Large intestine (tissue), 3 donors: ENCODE results near the gene USH2A. TPM values are rescaled to one million over a fixed set of nuclear protein-coding genes. Genes with fewer than 3 reads are reported as not detected.

Experiments used
- DNase-seq, 2 donors: peaks; one replicate each; pipeline versions ENCODE4 v3.0.0 to v3.0.0-alpha.2; 2013
- H3K27ac ChIP-seq: one replicate; pipeline ENCODE4 v1.5.1; 2013; ENCODE audit warnings: low read length
- H3K27me3 ChIP-seq: 2 replicates; pipeline ENCODE4 v1.6.1; 2013; ENCODE audit warnings: low read length; ENCODE audit not compliant: control insufficient read depth, insufficient read depth
- H3K36me3 ChIP-seq: 2 replicates; pipeline ENCODE4 v1.6.1; 2013; ENCODE audit warnings: low read length; ENCODE audit not compliant: control insufficient read depth, insufficient read depth
- H3K4me1 ChIP-seq: one replicate; pipeline ENCODE4 v1.6.1; 2013; ENCODE audit warnings: low read length; ENCODE audit not compliant: control insufficient read depth, insufficient read depth
- H3K4me3 ChIP-seq: one replicate; pipeline ENCODE4 v1.5.1; 2013; ENCODE audit warnings: low read length
- H3K9me3 ChIP-seq: one replicate; pipeline ENCODE4 v1.6.1; 2013; ENCODE audit warnings: mild to moderate bottlenecking, low read depth, low read length, moderate library complexity; ENCODE audit not compliant: control insufficient read depth
- WGBS: methylation state at CpG from one replicate; pipeline ENCODE4 v1.1.5; 2013; ENCODE audit warnings: low lambda C conversion rate; ENCODE audit not compliant: insufficient coverage; 5-methylcytosine and 5-hydroxymethylcytosine counted together
- polyA plus RNA-seq: library from polyadenylated mRNA; unstranded; fragments of 120-200 nt; gene quantifications from one replicate; pipeline ENCODE4 v1.2.1, GENCODE V29; 2013

USH2A gene
- polyA plus RNA-seq, 1 donor: 0.06 TPM

- DNase-seq: no peak
- no peak overlapping the region for H3K27ac ChIP-seq
- H3K36me3 ChIP-seq: no peaks in the 10 kb centered on the region
- H3K4me1 ChIP-seq: no peaks in the 10 kb centered on the region
- no peaks in the 10 kb centered on the region for H3K9me3 ChIP-seq
- H3K4me3 ChIP-seq: no peak overlapping the region
- no CpG with 5 or more reads among the region's 7 CpGs for WGBS
- H3K27me3 ChIP-seq: no peaks in the 10 kb centered on the region
Measured at GRCh38 chr1:215830226-215830810, 592.9 kb downstream of the USH2A start.

GRCh38 chr1:215825056-215825455 lies 598.2 kb downstream of the USH2A start:
- no peaks in the 10 kb centered on the region for H3K4me1 ChIP-seq
- H3K9me3 ChIP-seq: no peaks in the 10 kb centered on the region
- no peak overlapping the region for H3K4me3 ChIP-seq
- no peaks in the 10 kb centered on the region for H3K36me3 ChIP-seq
- no peak for DNase-seq
- no peak overlapping the region for H3K27ac ChIP-seq
- H3K27me3 ChIP-seq: no peaks in the 10 kb centered on the region

GRCh38 chr1:215824245-215824644 lies 599.0 kb downstream of the USH2A start:
- H3K27me3 ChIP-seq: no peaks in the 10 kb centered on the region
- H3K9me3 ChIP-seq: no peaks in the 10 kb centered on the region
- H3K27ac ChIP-seq: no peak overlapping the region
- no peaks in the 10 kb centered on the region for H3K36me3 ChIP-seq
- no peaks in the 10 kb centered on the region for H3K4me1 ChIP-seq
- H3K4me3 ChIP-seq: no peak overlapping the region
- DNase-seq: no peak

- no peak overlapping the region for H3K27ac ChIP-seq
- no peaks in the 10 kb centered on the region for H3K36me3 ChIP-seq
- no peaks in the 10 kb centered on the region for H3K27me3 ChIP-seq
- H3K4me1 ChIP-seq: no peaks in the 10 kb centered on the region
- DNase-seq: no peak
- no peaks in the 10 kb centered on the region for H3K9me3 ChIP-seq
- 84% methylated on average over 2 of the region's 2 CpGs for WGBS
- H3K4me3 ChIP-seq: no peak overlapping the region
Measured at GRCh38 chr1:215819114-215819513, 604.1 kb downstream of the USH2A start.

GRCh38 chr1:215807911-215808436 lies 615.3 kb downstream of the USH2A start:
- Histone ChIP-seq H3K27me3 (no peaks in the 10 kb centered on the region), H3K27ac (no peak overlapping the region), H3K36me3 (no peaks in the 10 kb centered on the region), H3K4me3 (no peak overlapping the region), H3K9me3 (peaks cover 11% of the 10 kb centered on the region), H3K4me1 (no peaks in the 10 kb centered on the region)
- DNase-seq: no peak
- WGBS: no CpG with 5 or more reads among the region's 1 CpG

GRCh38 chr1:215807218-215807617 lies 616.0 kb downstream of the USH2A start:
- H3K36me3 ChIP-seq: no peaks in the 10 kb centered on the region
- H3K27me3 ChIP-seq: no peaks in the 10 kb centered on the region
- peaks cover 4% of the 10 kb centered on the region for H3K9me3 ChIP-seq
- H3K27ac ChIP-seq: no peak overlapping the region
- 59% methylated on average over 2 of the region's 4 CpGs for WGBS
- H3K4me3 ChIP-seq: no peak overlapping the region
- no peaks in the 10 kb centered on the region for H3K4me1 ChIP-seq
- no peak for DNase-seq

GRCh38 chr1:215797859-215798258 lies 625.4 kb downstream of the USH2A start:
- no peak overlapping the region for H3K27ac ChIP-seq
- no peak for DNase-seq
- H3K9me3 ChIP-seq: no peaks in the 10 kb centered on the region
- no peaks in the 10 kb centered on the region for H3K4me1 ChIP-seq
- no peaks in the 10 kb centered on the region for H3K36me3 ChIP-seq
- no peaks in the 10 kb centered on the region for H3K27me3 ChIP-seq
- H3K4me3 ChIP-seq: no peak overlapping the region

GRCh38 chr1:215794156-215794555 lies 629.1 kb downstream of the USH2A start:
- no peaks in the 10 kb centered on the region for H3K9me3 ChIP-seq
- DNase-seq: no peak
- no peaks in the 10 kb centered on the region for H3K4me1 ChIP-seq
- H3K27ac ChIP-seq: no peak overlapping the region
- WGBS: 56% methylated on average over 1 of the region's 6 CpGs
- H3K4me3 ChIP-seq: no peak overlapping the region
- H3K36me3 ChIP-seq: no peaks in the 10 kb centered on the region
- H3K27me3 ChIP-seq: no peaks in the 10 kb centered on the region

- no peaks in the 10 kb centered on the region for H3K9me3 ChIP-seq
- no peaks in the 10 kb centered on the region for H3K36me3 ChIP-seq
- H3K4me3 ChIP-seq: no peak overlapping the region
- H3K27me3 ChIP-seq: no peaks in the 10 kb centered on the region
- DNase-seq: no peak
- H3K4me1 ChIP-seq: no peaks in the 10 kb centered on the region
- H3K27ac ChIP-seq: no peak overlapping the region
Measured at GRCh38 chr1:215793180-215793579, 630.1 kb downstream of the USH2A start.

GRCh38 chr1:215792446-215792845 lies 630.8 kb downstream of the USH2A start:
- WGBS: 83% methylated on average over 1 of the region's 8 CpGs
- DNase-seq: no peak

GRCh38 chr1:215789981-215790380 lies 633.3 kb downstream of the USH2A start:
- WGBS: 100% methylated on average over 3 of the region's 3 CpGs
- DNase-seq: no peak

More at GRCh38 chr1:215792446-215792845, 630.8 kb downstream of the USH2A start:
- Histone ChIP-seq H3K9me3 (no peaks in the 10 kb centered on the region), H3K27me3 (no peaks in the 10 kb centered on the region), H3K36me3 (no peaks in the 10 kb centered on the region), H3K4me1 (no peaks in the 10 kb centered on the region), H3K4me3 (no peak overlapping the region), H3K27ac (no peak overlapping the region)

More at GRCh38 chr1:215789981-215790380, 633.3 kb downstream of the USH2A start:
- H3K4me3 ChIP-seq: no peak overlapping the region
- no peak overlapping the region for H3K27ac ChIP-seq
- H3K27me3 ChIP-seq: no peaks in the 10 kb centered on the region
- H3K36me3 ChIP-seq: no peaks in the 10 kb centered on the region
- no peaks in the 10 kb centered on the region for H3K9me3 ChIP-seq
- no peaks in the 10 kb centered on the region for H3K4me1 ChIP-seq
